ENCODE measurements around the gene MRPL58.
A peak's percentile ranks its signal among the peaks of the same experiment; 100 is the strongest.
"Not testable (repeated sequence)": the region's sequence is repeated elsewhere in the genome, so short reads cannot be mapped to it uniquely, and the experiment has no call there.

Gene MRPL58

DNA sequence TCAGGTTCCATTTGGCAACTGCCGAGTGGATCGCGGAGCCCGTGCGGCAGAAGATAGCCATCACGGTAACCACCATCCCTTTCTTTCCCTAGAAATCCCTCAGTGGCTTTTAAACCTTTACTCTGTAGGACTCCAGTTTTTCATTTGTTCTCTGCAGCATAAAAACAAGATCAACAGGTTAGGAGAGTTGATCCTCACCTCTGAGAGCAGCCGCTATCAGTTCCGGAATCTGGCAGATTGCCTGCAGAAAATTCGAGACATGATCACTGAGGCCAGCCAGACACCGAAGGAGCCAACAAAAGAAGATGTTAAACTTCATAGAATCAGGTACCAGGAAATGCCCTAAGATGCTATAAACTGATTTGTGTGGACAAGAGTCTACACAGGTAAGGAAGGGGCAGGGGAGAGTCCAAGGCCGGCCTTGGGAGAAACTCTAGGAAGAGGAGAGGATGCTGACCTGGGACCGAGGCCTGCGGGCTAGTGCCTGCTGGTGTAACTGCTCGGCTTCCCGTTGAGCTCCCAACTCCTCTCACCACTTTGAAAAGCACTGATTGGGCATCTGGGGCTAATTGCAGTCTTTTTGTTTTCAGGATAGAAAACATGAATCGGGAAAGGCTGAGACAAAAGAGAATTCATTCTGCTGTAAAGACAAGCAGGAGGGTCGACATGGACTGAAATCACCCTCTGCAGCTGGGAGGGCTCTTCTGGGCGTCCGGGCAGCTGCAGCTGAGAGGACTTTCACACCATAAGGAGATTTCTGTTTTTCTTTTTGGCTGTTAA lies 8.1 kb downstream of the MRPL58 start:
- CTCF ChIA-PET = interaction anchor here (0.6 kb wide), 1 partner anchor 10 kb away, joined by 3 read pairs; no protein-coding TSS in a partner anchor
- no peak for TF ChIP-seq ZNF140 (tag by site-specific recombination; IDR thresholded peaks at IDR 0.05)
- TF ChIP-seq, protein P1, sequence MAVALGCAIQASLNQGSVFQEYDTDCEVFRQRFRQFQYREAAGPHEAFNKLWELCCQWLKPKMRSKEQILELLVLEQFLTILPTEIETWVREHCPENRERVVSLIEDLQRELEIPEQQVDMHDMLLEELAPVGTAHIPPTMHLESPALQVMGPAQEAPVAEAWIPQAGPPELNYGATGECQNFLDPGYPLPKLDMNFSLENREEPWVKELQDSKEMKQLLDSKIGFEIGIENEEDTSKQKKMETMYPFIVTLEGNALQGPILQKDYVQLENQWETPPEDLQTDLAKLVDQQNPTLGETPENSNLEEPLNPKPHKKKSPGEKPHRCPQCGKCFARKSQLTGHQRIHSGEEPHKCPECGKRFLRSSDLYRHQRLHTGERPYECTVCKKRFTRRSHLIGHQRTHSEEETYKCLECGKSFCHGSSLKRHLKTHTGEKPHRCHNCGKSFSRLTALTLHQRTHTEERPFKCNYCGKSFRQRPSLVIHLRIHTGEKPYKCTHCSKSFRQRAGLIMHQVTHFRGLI (tag by site-specific recombination; IDR thresholded peaks at IDR 0.05) = no peak
- TF ChIP-seq, protein P2, sequence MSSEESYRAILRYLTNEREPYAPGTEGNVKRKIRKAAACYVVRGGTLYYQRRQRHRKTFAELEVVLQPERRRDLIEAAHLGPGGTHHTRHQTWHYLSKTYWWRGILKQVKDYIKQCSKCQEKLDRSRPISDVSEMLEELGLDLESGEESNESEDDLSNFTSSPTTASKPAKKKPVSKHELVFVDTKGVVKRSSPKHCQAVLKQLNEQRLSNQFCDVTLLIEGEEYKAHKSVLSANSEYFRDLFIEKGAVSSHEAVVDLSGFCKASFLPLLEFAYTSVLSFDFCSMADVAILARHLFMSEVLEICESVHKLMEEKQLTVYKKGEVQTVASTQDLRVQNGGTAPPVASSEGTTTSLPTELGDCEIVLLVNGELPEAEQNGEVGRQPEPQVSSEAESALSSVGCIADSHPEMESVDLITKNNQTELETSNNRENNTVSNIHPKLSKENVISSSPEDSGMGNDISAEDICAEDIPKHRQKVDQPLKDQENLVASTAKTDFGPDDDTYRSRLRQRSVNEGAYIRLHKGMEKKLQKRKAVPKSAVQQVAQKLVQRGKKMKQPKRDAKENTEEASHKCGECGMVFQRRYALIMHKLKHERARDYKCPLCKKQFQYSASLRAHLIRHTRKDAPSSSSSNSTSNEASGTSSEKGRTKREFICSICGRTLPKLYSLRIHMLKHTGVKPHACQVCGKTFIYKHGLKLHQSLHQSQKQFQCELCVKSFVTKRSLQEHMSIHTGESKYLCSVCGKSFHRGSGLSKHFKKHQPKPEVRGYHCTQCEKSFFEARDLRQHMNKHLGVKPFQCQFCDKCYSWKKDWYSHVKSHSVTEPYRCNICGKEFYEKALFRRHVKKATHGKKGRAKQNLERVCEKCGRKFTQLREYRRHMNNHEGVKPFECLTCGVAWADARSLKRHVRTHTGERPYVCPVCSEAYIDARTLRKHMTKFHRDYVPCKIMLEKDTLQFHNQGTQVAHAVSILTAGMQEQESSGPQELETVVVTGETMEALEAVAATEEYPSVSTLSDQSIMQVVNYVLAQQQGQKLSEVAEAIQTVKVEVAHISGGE (tag by site-specific recombination; conservative IDR thresholded peaks at IDR 0.05; ENCODE audit: low read depth) = no peak
- TF ChIP-seq, protein P3, sequence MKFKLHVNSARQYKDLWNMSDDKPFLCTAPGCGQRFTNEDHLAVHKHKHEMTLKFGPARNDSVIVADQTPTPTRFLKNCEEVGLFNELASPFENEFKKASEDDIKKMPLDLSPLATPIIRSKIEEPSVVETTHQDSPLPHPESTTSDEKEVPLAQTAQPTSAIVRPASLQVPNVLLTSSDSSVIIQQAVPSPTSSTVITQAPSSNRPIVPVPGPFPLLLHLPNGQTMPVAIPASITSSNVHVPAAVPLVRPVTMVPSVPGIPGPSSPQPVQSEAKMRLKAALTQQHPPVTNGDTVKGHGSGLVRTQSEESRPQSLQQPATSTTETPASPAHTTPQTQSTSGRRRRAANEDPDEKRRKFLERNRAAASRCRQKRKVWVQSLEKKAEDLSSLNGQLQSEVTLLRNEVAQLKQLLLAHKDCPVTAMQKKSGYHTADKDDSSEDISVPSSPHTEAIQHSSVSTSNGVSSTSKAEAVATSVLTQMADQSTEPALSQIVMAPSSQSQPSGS (tag by site-specific recombination; IDR thresholded peaks at IDR 0.05; ENCODE audit: low read depth) = no peak
- TF ChIP-seq, protein P4, sequence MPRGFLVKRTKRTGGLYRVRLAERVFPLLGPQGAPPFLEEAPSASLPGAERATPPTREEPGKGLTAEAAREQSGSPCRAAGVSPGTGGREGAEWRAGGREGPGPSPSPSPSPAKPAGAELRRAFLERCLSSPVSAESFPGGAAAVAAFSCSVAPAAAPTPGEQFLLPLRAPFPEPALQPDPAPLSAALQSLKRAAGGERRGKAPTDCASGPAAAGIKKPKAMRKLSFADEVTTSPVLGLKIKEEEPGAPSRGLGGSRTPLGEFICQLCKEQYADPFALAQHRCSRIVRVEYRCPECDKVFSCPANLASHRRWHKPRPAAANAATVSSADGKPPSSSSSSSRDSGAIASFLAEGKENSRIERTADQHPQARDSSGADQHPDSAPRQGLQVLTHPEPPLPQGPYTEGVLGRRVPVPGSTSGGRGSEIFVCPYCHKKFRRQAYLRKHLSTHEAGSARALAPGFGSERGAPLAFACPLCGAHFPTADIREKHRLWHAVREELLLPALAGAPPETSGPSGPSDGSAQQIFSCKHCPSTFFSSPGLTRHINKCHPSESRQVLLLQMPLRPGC (tag by site-specific recombination; IDR thresholded peaks at IDR 0.05) = no peak
- no peak for TF ChIP-seq OVOL3 (tag by site-specific recombination; IDR thresholded peaks at IDR 0.05)
- TF ChIP-seq ZNF544 (tag by site-specific recombination; IDR thresholded peaks at IDR 0.05) = no peak
- POLR2A ChIA-PET = interaction anchor here (1.2 kb wide), 1 partner anchor 38 kb away, joined by 3 read pairs; no protein-coding TSS in a partner anchor
- H3K9me3 ChIP-seq (ENCODE audit: control insufficient read depth, insufficient read depth, low read depth, low read length) = no peaks in the 10 kb centered on the region
- H3K4me3 ChIP-seq (ENCODE audit: low read depth, low read length) = no peak overlapping the region
- no peak overlapping the region for H3K27ac ChIP-seq (ENCODE audit: extremely low read depth, low read depth, low read length)
- H3K36me3 ChIP-seq (ENCODE audit: control insufficient read depth in 2 of 2, insufficient read depth in 1 of 2, low read length in 2 of 2) = peaks cover 32 to 67% of the 10 kb centered on the region in 2 experiments
- no peaks in the 10 kb centered on the region for H3K4me1 ChIP-seq (ENCODE audit: control insufficient read depth, insufficient read depth, low read length)

DNA sequence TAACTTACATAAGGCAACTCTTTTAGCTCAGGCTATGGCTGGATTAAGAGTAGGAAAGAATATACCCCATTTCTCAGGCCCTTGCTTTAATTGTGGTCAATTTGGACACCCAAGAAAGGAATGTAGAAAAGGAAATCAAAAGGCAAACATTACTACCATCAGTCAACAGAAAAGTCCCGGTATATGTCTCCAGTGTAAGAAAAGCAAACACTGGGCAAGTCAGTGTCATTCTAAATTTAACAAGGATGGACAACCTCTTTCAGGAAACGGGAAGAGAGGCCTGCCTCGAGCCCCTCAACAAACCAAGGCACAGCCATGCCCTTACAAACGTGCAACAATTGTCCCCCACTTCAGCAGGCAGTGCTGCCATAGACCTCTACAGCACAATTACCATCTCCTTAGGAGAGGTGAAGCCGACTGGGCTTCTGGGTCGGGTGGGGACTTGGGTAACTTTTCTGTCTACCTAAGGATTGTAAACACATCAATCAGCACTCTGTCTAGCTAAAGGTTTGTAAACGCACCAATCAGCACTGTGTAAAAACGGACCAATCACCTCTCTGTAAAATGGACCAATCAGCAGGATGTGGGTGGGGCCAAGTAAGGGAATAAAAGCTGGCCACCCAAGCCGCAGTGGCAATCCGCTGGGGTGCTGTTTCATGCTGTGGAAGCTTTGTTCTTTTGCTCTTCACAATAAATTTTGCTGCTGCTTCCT lies 12.4 kb downstream of the MRPL58 start:
- ChIA-PET POLR2A (interaction anchor here (0.6 to 3.2 kb wide), 6 partner anchors 11 to 244 kb away, joined by 3 to 19 read pairs (median 4); partner anchors contain the start of genes HID1 and MRPL58), CTCF (interaction anchor here (1.1 to 2.1 kb wide), 6 partner anchors 7 to 66 kb away, joined by 5 to 11 read pairs (median 6); partner anchors contain the start of genes HID1 and MRPL58)
- peak; percentile 31 for TF ChIP-seq SP2 (tag by site-specific recombination; IDR thresholded peaks at IDR 0.05)
- TF ChIP-seq ZNF223 (tag by site-specific recombination; IDR thresholded peaks at IDR 0.05) = no peak
- H3K4me1 ChIP-seq (ENCODE audit: control insufficient read depth, insufficient read depth, low read length) = no peaks in the 10 kb centered on the region
- H3K27ac ChIP-seq (ENCODE audit: extremely low read depth, low read depth, low read length) = no peak overlapping the region
- no peak overlapping the region for H3K4me3 ChIP-seq (ENCODE audit: low read depth, low read length)
- no peaks in the 10 kb centered on the region for H3K9me3 ChIP-seq (ENCODE audit: control insufficient read depth, insufficient read depth, low read depth, low read length)
- peaks cover 15 to 37% of the 10 kb centered on the region in 2 experiments for H3K36me3 ChIP-seq (ENCODE audit: control insufficient read depth in 2 of 2, insufficient read depth in 1 of 2, low read length in 2 of 2)

DNA sequence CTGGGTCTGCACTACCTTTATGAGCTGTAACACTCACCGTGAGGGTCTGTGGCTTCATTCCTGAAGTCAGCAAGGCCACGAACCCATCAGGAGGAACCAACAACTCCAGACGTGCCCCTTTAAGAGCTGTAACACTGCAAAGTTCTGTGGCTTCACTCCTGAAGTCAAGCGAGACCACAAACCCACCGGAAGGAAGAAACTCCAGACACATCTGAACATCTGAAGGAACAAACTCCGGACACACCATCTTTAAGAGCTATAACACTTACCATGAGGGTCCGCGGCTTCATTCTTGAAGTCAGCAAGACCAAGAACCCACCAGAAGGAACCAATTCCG lies 12.9 kb downstream of the MRPL58 start:
- peaks cover 15 to 32% of the 10 kb centered on the region in 2 experiments for H3K36me3 ChIP-seq (ENCODE audit: control insufficient read depth in 2 of 2, insufficient read depth in 1 of 2, low read length in 2 of 2)
- H3K4me1 ChIP-seq (ENCODE audit: control insufficient read depth, insufficient read depth, low read length); H3K9me3 ChIP-seq (ENCODE audit: control insufficient read depth, insufficient read depth, low read depth, low read length); H3K27ac ChIP-seq (ENCODE audit: extremely low read depth, low read depth, low read length); H3K4me3 ChIP-seq (ENCODE audit: low read depth, low read length): not testable (repeated sequence)
- POLR2A ChIA-PET = interaction anchor here (1.2 to 3.2 kb wide), 2 partner anchors 13 to 53 kb away, joined by 3 to 19 read pairs; partner anchors contain the start of genes HID1 and MRPL58
- CTCF ChIA-PET = interaction anchor here (1.1 to 2.1 kb wide), 3 partner anchors 14 to 63 kb away, joined by 5 to 11 read pairs (median 6); partner anchors contain the start of gene HID1

DNA sequence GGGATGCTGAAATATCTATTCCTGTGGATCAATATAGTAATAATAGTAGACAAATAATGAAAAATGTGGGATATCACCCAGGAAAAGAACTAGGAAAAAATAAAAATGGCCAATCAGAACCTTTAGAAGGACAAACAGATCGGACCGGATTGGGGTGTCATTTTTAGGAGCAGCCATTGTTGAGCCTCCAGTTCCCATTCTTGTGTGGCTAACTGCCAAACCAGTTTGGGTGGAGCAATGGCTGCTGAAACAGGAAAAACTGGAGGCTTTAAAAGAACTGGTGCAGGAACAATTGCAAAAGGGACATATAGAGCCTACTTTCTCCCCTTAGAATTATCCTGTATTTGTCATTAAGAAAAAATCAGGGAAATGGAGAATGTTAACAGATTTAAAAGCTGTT lies 14.2 kb downstream of the MRPL58 start:
- H3K36me3 ChIP-seq (ENCODE audit: control insufficient read depth in 2 of 2, insufficient read depth in 1 of 2, low read length in 2 of 2) = peaks cover 2 to 19% of the 10 kb centered on the region in 2 experiments; a peak in 2 of 3 replicates
- CTCF ChIA-PET = interaction anchor here (1.7 kb wide), 1 partner anchor 16 kb away, joined by 6 read pairs; no protein-coding TSS in a partner anchor
- H3K9me3 ChIP-seq (ENCODE audit: control insufficient read depth, insufficient read depth, low read depth, low read length); H3K4me1 ChIP-seq (ENCODE audit: control insufficient read depth, insufficient read depth, low read length); H3K4me3 ChIP-seq (ENCODE audit: low read depth, low read length); POLR2A ChIA-PET; H3K27ac ChIP-seq (ENCODE audit: extremely low read depth, low read depth, low read length): not testable (repeated sequence)
